Vagina (tissue), 2 donors: ENCODE measurements around the gene STIM1. TPM values are rescaled to one million over a fixed set of nuclear protein-coding genes. Genes with fewer than 3 reads are reported as not detected.

Experiments used
- DNase-seq, 2 donors: peaks; one replicate each; pipeline ENCODE4 v3.0.0-alpha.2; 2017; ENCODE audit errors: extremely low spot score in 2 of 2
- H3K27ac ChIP-seq: fragments of 200-600 bp; sonication (generic); one replicate; pipeline ENCODE4 v1.5.1; 2019
- H3K27me3 ChIP-seq: fragments of 200-600 bp; sonication (generic); one replicate; pipeline ENCODE4 v1.5.1; 2019
- H3K36me3 ChIP-seq, 2 donors: fragments of 200-600 bp; sonication (generic); one replicate each; pipeline ENCODE4 v1.5.1; 2017 to 2019
- H3K4me1 ChIP-seq: fragments of 200-600 bp; sonication (generic); one replicate; pipeline ENCODE4 v1.5.1; 2019
- H3K4me3 ChIP-seq, 2 donors: fragments of 200-600 bp; sonication (generic); 1 replicate in 1 of 2; 2 replicates in 1 of 2; pipeline ENCODE4 v1.5.1; 2016 to 2019
- H3K9me3 ChIP-seq: fragments of 200-600 bp; sonication (generic); one replicate; pipeline ENCODE4 v1.5.1; 2019
- CTCF ChIP-seq, 3 experiments: fragments of 450-650 bp in 2 of 3; fragments of 200-600 bp in 1 of 3; sonication (generic) in 1 of 3; IDR thresholded peaks; one replicate each; pipeline ENCODE4 v1.5.1; 2017 to 2019; ENCODE audit warnings: antibody characterized with exemption in 3 of 3, mild to moderate bottlenecking in 2 of 3, moderate library complexity in 2 of 3
- POLR2A ChIP-seq, 2 donors: fragments of 450-650 bp; IDR thresholded peaks; one replicate each; pipeline ENCODE4 v1.6.1; 2017; ENCODE audit warnings: antibody characterized with exemption in 2 of 2, mild to moderate bottlenecking in 2 of 2, moderate library complexity in 2 of 2
- POLR2AphosphoS5 ChIP-seq, 2 donors: sonication (generic); formaldehyde crosslinking; IDR thresholded peaks; one replicate each; pipeline ENCODE4 v1.9.0; 2017; ENCODE audit warnings: antibody characterized with exemption in 2 of 2, mild to moderate bottlenecking in 2 of 2, low read depth in 1 of 2; ENCODE audit not compliant: insufficient read depth in 1 of 2
- intact Hi-C: fragments of 100-400 bp; cut with DNase I; formaldehyde crosslinking; loops from one replicate; pipeline ENCODE4 v1.15.1; 2023
- total RNA-seq: library from RNA; depleted of rRNA; stranded (reverse); fragments of >200 nt; gene quantifications from one replicate; pipeline ENCODE4 v1.2.3, GENCODE V29; 2016

STIM1 gene
- total RNA-seq, 1 donor from 2014 or later: 68.8 TPM

- DNase-seq: no peak
- no peak for TF ChIP-seq CTCF (IDR thresholded peaks at IDR 0.05)
- TF ChIP-seq POLR2A (IDR thresholded peaks at IDR 0.05): no peak
- no peak for TF ChIP-seq POLR2AphosphoS5 (IDR thresholded peaks at IDR 0.05; ENCODE audit: insufficient read depth in 1 of 2, low read depth in 1 of 2)
- Histone ChIP-seq H3K27me3 (no peaks in the 10 kb centered on the region), H3K4me3 (no peak overlapping the region), H3K9me3 (no peaks in the 10 kb centered on the region), H3K4me1 (peaks cover 34% of the 10 kb centered on the region), H3K36me3 (peaks cover 0 to 20% of the 10 kb centered on the region in 2 donors), H3K27ac (no peak overlapping the region)
- intact Hi-C loops: no loop called here
These were observed 204.9 kb downstream of the STIM1 start for GRCh38 chr11:4060182-4060923.

GRCh38 chr11:4061700-4062099 is 206.2 kb downstream of the STIM1 start:
- no peaks in the 10 kb centered on the region for H3K9me3 ChIP-seq
- intact Hi-C loops: no loop called here
- no peak for DNase-seq
- H3K4me1 ChIP-seq: peaks cover 45% of the 10 kb centered on the region
- H3K36me3 ChIP-seq: peaks cover 0 to 20% of the 10 kb centered on the region in 2 donors
- H3K4me3 ChIP-seq: no peak overlapping the region
- no peak for TF ChIP-seq CTCF (IDR thresholded peaks at IDR 0.05)
- no peaks in the 10 kb centered on the region for H3K27me3 ChIP-seq
- H3K27ac ChIP-seq: no peak overlapping the region

- no peak for DNase-seq
- no peaks in the 10 kb centered on the region for H3K9me3 ChIP-seq
- H3K4me1 ChIP-seq: peaks cover 34% of the 10 kb centered on the region
- intact Hi-C loops: no loop called here
- H3K27ac ChIP-seq: no peak overlapping the region
- peaks cover 0 to 20% of the 10 kb centered on the region in 2 donors for H3K36me3 ChIP-seq
- H3K4me3 ChIP-seq: no peak overlapping the region
- H3K27me3 ChIP-seq: no peaks in the 10 kb centered on the region
- TF ChIP-seq POLR2A (IDR thresholded peaks at IDR 0.05): no peak
- TF ChIP-seq CTCF (IDR thresholded peaks at IDR 0.05): no peak
- TF ChIP-seq POLR2AphosphoS5 (IDR thresholded peaks at IDR 0.05; ENCODE audit: insufficient read depth in 1 of 2, low read depth in 1 of 2): no peak
These were observed 207.9 kb downstream of the STIM1 start for GRCh38 chr11:4063348-4063747.

GRCh38 chr11:4064278-4064955 is 209.0 kb downstream of the STIM1 start:
- peaks cover 0 to 17% of the 10 kb centered on the region in 2 donors for H3K36me3 ChIP-seq
- no peaks in the 10 kb centered on the region for H3K9me3 ChIP-seq
- H3K4me3 ChIP-seq: no peak overlapping the region
- intact Hi-C loops: no loop called here
- TF ChIP-seq CTCF (IDR thresholded peaks at IDR 0.05) (no peak), POLR2AphosphoS5 (IDR thresholded peaks at IDR 0.05; ENCODE audit: insufficient read depth in 1 of 2, low read depth in 1 of 2) (no peak), POLR2A (IDR thresholded peaks at IDR 0.05) (no peak)
- no peaks in the 10 kb centered on the region for H3K27me3 ChIP-seq
- DNase-seq: no peak
- no peak overlapping the region for H3K27ac ChIP-seq
- peaks cover 31% of the 10 kb centered on the region for H3K4me1 ChIP-seq

GRCh38 chr11:4065086-4065485 is 209.6 kb downstream of the STIM1 start:
- no peaks in the 10 kb centered on the region for H3K27me3 ChIP-seq
- no peaks in the 10 kb centered on the region for H3K9me3 ChIP-seq
- H3K27ac ChIP-seq: no peak overlapping the region
- H3K4me1 ChIP-seq: peaks cover 31% of the 10 kb centered on the region
- no peak overlapping the region for H3K4me3 ChIP-seq
- no peak for TF ChIP-seq CTCF (IDR thresholded peaks at IDR 0.05)
- TF ChIP-seq POLR2A (IDR thresholded peaks at IDR 0.05): no peak
- no peak for TF ChIP-seq POLR2AphosphoS5 (IDR thresholded peaks at IDR 0.05; ENCODE audit: insufficient read depth in 1 of 2, low read depth in 1 of 2)
- no peak for DNase-seq
- intact Hi-C loops: no loop called here
- peaks cover 0 to 12% of the 10 kb centered on the region in 2 donors for H3K36me3 ChIP-seq
